Breast epithelium (tissue), 4 donors: ENCODE results near the gene SLC39A13. TPM values are rescaled to one million over a fixed set of nuclear protein-coding genes. Genes with fewer than 3 reads are reported as not detected.

ENCODE experiments used
- DNase-seq, 2 donors: peaks; one replicate each; pipeline ENCODE4 v3.0.0-alpha.2; 2019; ENCODE audit warnings: low spot score in 2 of 2
- H3K27ac ChIP-seq, 2 donors: fragments of 200-600 bp; sonication (generic) in 1 of 2; one replicate each; pipeline ENCODE4 v1.5.1; 2016 to 2019; ENCODE audit warnings: mild to moderate bottlenecking in 1 of 2
- H3K27me3 ChIP-seq, 2 donors: fragments of 200-600 bp; sonication (generic) in 1 of 2; one replicate each; pipeline versions ENCODE4 v1.5.1 to v1.6.0; 2017 to 2019; ENCODE audit warnings: control low read depth in 1 of 2, mild to moderate bottlenecking in 1 of 2
- H3K36me3 ChIP-seq: fragments of 200-600 bp; one replicate; pipeline ENCODE4 v1.5.1; 2019
- H3K4me1 ChIP-seq, 2 donors: fragments of 200-600 bp; sonication (generic); one replicate each; pipeline ENCODE4 v1.5.1; 2016 to 2019; ENCODE audit warnings: control low read depth in 1 of 2
- H3K4me3 ChIP-seq, 3 donors: fragments of 200-600 bp; sonication (generic); 1 replicate in 2 of 3; 2 replicates in 1 of 3; pipeline ENCODE4 v1.5.1; 2016 to 2019; ENCODE audit warnings: mild to moderate bottlenecking in 3 of 3, moderate library complexity in 2 of 3
- H3K9me3 ChIP-seq, 2 donors: fragments of 200-600 bp; sonication (generic) in 1 of 2; one replicate each; pipeline ENCODE4 v1.5.1; 2016 to 2019; ENCODE audit warnings: control low read depth in 1 of 2
- POLR2A ChIP-seq: fragments of 450-650 bp; IDR thresholded peaks from one replicate; pipeline ENCODE4 v1.6.1; 2016; ENCODE audit warnings: antibody characterized with exemption, mild to moderate bottlenecking, moderate library complexity
- POLR2AphosphoS5 ChIP-seq, 3 donors: sonication (generic); formaldehyde crosslinking; IDR thresholded peaks; one replicate each; pipeline ENCODE4 v1.6.1; 2017; ENCODE audit warnings: antibody characterized with exemption in 3 of 3
- intact Hi-C: fragments of 100-400 bp; cut with DNase I; formaldehyde crosslinking; loops from one replicate; pipeline ENCODE4 v1.15.1; 2023; ENCODE audit warnings: low total_unique reads
- total RNA-seq, 3 donors: library from RNA; depleted of rRNA; stranded (reverse); fragments of >200 nt; gene quantifications; one replicate each; pipeline ENCODE4 v1.1.0, GENCODE V29; 2016
- TF ChIP-seq, protein P1 (sequence below), 3 donors: fragments of 450-650 bp; IDR thresholded peaks; one replicate each; pipeline ENCODE4 v1.5.1; 2016 to 2017; ENCODE audit warnings: antibody characterized with exemption in 3 of 3, mild to moderate bottlenecking in 3 of 3, moderate library complexity in 3 of 3

Gene SLC39A13
- total RNA-seq, 3 donors from 2014 or later: 42.9 to 58.1 (median 52.8) TPM

DNA sequence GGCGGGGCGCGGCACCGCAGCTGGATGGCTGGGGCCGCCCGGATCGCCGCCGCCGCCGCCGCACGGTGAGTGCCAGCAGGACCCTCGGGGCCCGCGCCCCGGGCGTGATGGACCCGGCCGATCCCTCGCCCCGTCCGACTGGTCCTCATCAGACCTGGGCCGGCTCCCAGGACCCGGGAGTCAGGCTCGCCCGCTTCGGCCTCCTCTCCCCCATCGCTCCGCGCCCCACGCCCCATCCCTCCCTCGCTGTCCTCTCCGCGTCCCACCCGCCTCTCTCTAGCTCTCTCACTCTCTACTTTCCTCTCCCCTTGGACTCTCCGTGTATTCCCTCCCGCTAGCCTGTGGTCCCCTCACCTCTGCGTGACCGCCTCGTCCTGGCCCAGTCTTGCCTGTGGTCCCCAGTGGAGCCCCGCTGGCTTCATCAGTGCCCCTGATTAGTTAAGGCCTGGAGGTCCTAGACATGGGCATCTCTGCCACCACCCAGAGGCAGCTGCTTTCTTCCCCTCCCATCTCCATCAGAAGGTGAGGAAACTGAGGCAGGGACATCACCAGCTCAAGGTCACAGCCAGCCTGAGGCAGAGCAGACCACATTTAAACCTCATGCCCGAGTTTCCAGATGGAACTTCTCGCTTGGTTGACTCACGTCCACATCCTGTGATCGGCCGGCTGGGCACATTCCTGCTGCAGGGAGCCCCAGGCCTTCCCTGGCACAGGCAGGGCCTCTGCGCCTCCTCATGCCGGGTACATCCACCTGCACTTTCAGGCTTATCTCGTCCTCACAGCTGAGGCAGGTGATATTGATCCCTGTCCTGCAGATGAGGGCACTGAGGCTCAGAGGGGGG is 429 bp downstream of the SLC39A13 start:
- Histone ChIP-seq H3K4me3 (peak overlapping the region; percentile 75 to 91 (median 75)), H3K36me3 (no peaks in the 10 kb centered on the region), H3K27me3 (no peaks in the 10 kb centered on the region), H3K9me3 (no peaks in the 10 kb centered on the region), H3K4me1 (peaks cover 18 to 26% of the 10 kb centered on the region in 2 donors), H3K27ac (peak overlapping the region; percentile 96 to 97)
- peak; percentile 68 to 79 for DNase-seq
- TF ChIP-seq POLR2A: no peak
- TF ChIP-seq, protein P1, sequence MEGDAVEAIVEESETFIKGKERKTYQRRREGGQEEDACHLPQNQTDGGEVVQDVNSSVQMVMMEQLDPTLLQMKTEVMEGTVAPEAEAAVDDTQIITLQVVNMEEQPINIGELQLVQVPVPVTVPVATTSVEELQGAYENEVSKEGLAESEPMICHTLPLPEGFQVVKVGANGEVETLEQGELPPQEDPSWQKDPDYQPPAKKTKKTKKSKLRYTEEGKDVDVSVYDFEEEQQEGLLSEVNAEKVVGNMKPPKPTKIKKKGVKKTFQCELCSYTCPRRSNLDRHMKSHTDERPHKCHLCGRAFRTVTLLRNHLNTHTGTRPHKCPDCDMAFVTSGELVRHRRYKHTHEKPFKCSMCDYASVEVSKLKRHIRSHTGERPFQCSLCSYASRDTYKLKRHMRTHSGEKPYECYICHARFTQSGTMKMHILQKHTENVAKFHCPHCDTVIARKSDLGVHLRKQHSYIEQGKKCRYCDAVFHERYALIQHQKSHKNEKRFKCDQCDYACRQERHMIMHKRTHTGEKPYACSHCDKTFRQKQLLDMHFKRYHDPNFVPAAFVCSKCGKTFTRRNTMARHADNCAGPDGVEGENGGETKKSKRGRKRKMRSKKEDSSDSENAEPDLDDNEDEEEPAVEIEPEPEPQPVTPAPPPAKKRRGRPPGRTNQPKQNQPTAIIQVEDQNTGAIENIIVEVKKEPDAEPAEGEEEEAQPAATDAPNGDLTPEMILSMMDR (IDR thresholded peaks at IDR 0.05): no peak
- peak in 2 of 3 donors; percentile 32 to 66 for TF ChIP-seq POLR2AphosphoS5 (IDR thresholded peaks at IDR 0.05)
- intact Hi-C loops: no loop called here

DNA sequence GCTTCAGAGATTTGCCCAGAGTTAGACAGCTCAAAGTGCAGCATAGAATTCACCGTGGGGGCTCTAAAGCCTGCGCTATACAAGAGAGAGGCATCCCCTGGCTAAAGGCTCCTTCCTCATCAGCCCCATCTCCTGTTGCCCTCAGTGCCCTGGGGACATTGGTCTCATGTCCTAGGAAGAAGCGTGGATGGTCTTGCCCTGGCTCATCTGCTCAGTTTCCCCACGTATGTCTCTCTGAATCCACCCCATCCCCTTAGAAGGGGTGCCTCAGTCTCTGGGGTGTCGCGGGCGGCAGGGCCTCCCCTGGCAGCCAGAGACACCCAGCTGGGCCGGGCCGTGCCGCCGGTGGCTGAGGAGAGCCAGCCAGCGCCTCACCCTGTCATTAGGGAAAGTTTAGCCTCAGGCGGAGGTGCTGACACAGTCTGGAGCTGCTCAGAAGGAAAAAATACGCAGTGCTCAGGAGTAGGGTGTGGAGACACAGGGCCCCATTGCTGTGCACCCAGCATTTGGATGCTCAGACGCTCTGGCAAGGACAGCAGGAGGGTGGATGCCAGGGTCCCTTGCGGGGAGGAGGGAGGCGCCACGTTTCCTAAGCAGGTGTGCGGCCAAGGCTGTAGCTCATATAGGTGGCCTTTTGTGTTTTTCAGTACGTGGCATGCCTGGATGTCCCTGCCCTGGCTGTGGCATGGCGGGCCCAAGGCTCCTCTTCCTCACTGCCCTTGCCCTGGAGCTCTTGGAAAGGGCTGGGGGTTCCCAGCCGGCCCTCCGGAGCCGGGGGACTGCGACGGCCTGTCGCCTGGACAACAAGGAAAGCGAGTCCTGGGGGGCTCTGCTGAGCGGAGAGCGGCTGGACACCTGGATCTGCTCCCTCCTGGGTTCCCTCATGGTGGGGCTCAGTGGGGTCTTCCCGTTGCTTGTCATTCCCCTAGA is 1.3 kb downstream of the SLC39A13 start:
- intact Hi-C loops: no loop called here
- Histone ChIP-seq H3K27ac (peak overlapping the region; percentile 96 to 97), H3K27me3 (no peaks in the 10 kb centered on the region), H3K4me1 (peaks cover 18 to 26% of the 10 kb centered on the region in 2 donors), H3K4me3 (peak overlapping the region; percentile 75 to 91 (median 75)), H3K9me3 (no peaks in the 10 kb centered on the region), H3K36me3 (no peaks in the 10 kb centered on the region)
- TF ChIP-seq, protein P1 (IDR thresholded peaks at IDR 0.05): no peak
- no peak for TF ChIP-seq POLR2A
- TF ChIP-seq POLR2AphosphoS5 (IDR thresholded peaks at IDR 0.05): no peak
- no peak for DNase-seq

DNA sequence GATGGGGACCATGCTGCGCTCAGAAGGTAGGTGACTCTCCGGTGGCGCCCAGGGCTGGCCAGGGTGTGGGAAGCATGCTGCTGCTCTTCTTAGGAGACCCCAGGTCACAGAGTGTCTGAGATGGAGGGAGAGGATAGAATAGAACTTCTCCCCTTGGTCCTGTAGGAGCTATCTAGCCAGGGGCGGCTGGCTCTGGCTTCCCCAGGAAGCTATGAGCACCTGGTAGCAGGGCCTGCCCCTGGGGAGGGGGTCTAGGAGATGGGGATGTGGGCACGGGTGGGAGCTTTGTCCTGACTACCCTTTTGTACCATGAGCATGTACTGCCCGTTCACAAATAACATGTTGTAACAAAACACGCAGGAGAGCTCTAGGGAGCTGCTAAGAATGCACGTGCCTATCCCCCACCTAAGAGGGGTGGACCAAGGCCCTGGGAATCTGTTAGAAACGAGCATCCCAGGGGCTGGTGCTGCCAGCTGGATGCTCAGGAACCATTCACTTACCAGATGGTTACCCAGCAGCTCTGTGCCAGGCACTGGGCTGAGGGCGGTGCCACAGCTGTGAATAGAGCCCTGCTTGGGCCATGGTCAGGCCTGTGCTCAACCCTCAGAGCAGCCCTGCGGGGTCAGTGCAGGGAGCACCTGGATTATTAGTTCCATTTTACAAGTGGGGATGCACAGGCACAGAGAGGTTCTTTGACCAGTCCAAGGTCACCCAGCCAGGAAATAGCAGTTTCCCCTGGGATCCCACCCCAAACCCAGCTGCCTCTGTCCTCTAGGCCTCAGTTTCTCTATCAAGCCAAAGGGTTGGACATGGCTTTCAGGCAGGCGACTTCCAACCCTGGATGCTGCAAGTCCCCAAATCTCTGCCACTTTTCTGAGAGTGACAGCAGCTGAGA is 2.2 kb downstream of the SLC39A13 start:
- H3K27ac ChIP-seq: peak overlapping the region; percentile 96 to 97
- no peaks in the 10 kb centered on the region for H3K27me3 ChIP-seq
- no peak for DNase-seq
- H3K36me3 ChIP-seq: no peaks in the 10 kb centered on the region
- TF ChIP-seq, protein P1 (IDR thresholded peaks at IDR 0.05): no peak
- TF ChIP-seq POLR2AphosphoS5 (IDR thresholded peaks at IDR 0.05) (no peak), POLR2A (no peak)
- peak overlapping the region in 2 of 3 donors; percentile 75 to 91 for H3K4me3 ChIP-seq
- H3K4me1 ChIP-seq: peaks cover 18 to 27% of the 10 kb centered on the region in 2 donors
- intact Hi-C loops: no loop called here
- no peaks in the 10 kb centered on the region for H3K9me3 ChIP-seq

DNA sequence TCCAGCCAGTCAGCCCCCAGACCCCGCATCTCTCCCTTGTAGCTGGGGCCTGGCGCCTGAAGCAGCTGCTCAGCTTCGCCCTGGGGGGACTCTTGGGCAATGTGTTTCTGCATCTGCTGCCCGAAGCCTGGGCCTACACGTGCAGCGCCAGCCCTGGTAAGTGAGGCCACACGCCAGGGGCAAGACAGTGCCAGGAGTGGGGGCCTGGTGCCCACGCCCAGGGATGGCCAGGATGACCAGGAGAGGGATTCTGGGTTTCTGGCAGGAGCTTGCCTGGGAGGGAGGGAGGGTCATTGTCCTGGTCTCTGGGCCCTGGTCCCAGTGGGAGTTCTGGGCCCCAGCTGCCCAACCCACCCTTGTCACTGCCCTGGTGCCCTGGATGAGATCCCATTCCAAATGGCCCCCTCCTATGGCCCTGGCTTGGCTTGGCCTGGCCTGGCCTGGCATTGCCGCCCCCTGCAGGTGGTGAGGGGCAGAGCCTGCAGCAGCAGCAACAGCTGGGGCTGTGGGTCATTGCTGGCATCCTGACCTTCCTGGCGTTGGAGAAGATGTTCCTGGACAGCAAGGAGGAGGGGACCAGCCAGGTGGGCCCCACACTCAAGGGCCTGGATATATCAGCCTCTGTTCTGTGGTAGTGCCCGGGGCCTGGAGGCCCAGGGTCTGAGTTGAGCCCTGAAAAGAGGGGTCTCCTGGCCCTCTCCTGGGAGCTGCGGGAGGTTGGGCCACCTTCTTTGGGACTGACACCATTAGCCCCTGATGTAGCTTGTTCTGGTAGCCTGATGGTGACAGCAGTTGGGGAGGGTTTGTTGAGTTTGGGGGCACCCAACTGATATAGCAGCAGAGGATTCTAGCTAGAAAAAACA is 3.7 kb downstream of the SLC39A13 start:
- H3K27ac ChIP-seq: peak overlapping the region in 1 of 2 donors; percentile 38
- intact Hi-C loops: no loop called here
- DNase-seq: no peak
- no peak overlapping the region for H3K4me3 ChIP-seq
- no peaks in the 10 kb centered on the region for H3K9me3 ChIP-seq
- no peaks in the 10 kb centered on the region for H3K36me3 ChIP-seq
- peaks cover 19 to 32% of the 10 kb centered on the region in 2 donors for H3K4me1 ChIP-seq
- H3K27me3 ChIP-seq: no peaks in the 10 kb centered on the region
- no peak for TF ChIP-seq POLR2AphosphoS5 (IDR thresholded peaks at IDR 0.05)
- TF ChIP-seq, protein P1 (IDR thresholded peaks at IDR 0.05): peak in 2 of 3 donors; percentile 27 to 30
